Measurements from ENCODE around the gene PRG3.
"Not testable (repeated sequence)": the region's sequence is repeated elsewhere in the genome, so short reads cannot be mapped to it uniquely, and the experiment has no call there.

Gene PRG3

GRCh38 chr11:57408771-57409170 is 27.8 kb upstream of the PRG3 start:
- no peak for DNase-seq (ENCODE audit: low read depth in 2 of 2)

GRCh38 chr11:57407941-57408475 is 27.1 kb upstream of the PRG3 start:
- DNase-seq (ENCODE audit: low read depth in 2 of 2) = no peak

- no peak for DNase-seq (ENCODE audit: low read depth in 2 of 2)
These were observed 26.3 kb upstream of the PRG3 start for GRCh38 chr11:57407010-57407920.

GRCh38 chr11:57406337-57406904 is 25.5 kb upstream of the PRG3 start:
- no peak for DNase-seq (ENCODE audit: low read depth in 2 of 2)

GRCh38 chr11:57405271-57405860 is 24.4 kb upstream of the PRG3 start:
- no peak for DNase-seq (ENCODE audit: low read depth in 2 of 2)

- no peak for DNase-seq (ENCODE audit: low read depth in 2 of 2)
These were observed 22.8 kb upstream of the PRG3 start for GRCh38 chr11:57403802-57404147.

- not testable (repeated sequence) for DNase-seq (ENCODE audit: low read depth in 2 of 2)
These were observed 22.3 kb upstream of the PRG3 start for GRCh38 chr11:57403003-57403801.

- no peak for DNase-seq (ENCODE audit: low read depth in 2 of 2)
These were observed 21.4 kb upstream of the PRG3 start for GRCh38 chr11:57402188-57403002.

GRCh38 chr11:57399972-57400578 is 19.1 kb upstream of the PRG3 start:
- no peak for DNase-seq (ENCODE audit: low read depth in 2 of 2)

GRCh38 chr11:57399221-57399620 is 18.3 kb upstream of the PRG3 start:
- DNase-seq (ENCODE audit: low read depth in 2 of 2) = no peak

GRCh38 chr11:57397394-57397990 is 16.5 kb upstream of the PRG3 start:
- no peak for DNase-seq (ENCODE audit: low read depth in 2 of 2)

- DNase-seq (ENCODE audit: low read depth in 2 of 2) = no peak
These were observed 15.8 kb upstream of the PRG3 start for GRCh38 chr11:57396744-57397143.

GRCh38 chr11:57395905-57396623 is 15.1 kb upstream of the PRG3 start:
- no peak for DNase-seq (ENCODE audit: low read depth in 2 of 2)

- DNase-seq (ENCODE audit: low read depth in 2 of 2) = no peak
These were observed 13.4 kb upstream of the PRG3 start for GRCh38 chr11:57394203-57394965.

- DNase-seq (ENCODE audit: low read depth in 2 of 2) = no peak
These were observed 11.8 kb upstream of the PRG3 start for GRCh38 chr11:57392763-57393105.

- no peak for DNase-seq (ENCODE audit: low read depth in 2 of 2)
These were observed 11.3 kb upstream of the PRG3 start for GRCh38 chr11:57392066-57392762.

- DNase-seq (ENCODE audit: low read depth in 2 of 2) = no peak
These were observed 10.6 kb upstream of the PRG3 start for GRCh38 chr11:57391539-57391938.

- no peak for DNase-seq (ENCODE audit: low read depth in 2 of 2)
These were observed 10.2 kb upstream of the PRG3 start for GRCh38 chr11:57391111-57391510.

Measured in stimulated activated CD4-positive, alpha-beta T cell treated with anti-CD3 and anti-CD28 coated beads, Interleukin-4, amount 100 ng/mL, for 48 hours (primary cell).